K562 (cell line): ENCODE data around the gene VARS1. TPM values are rescaled to one million over a fixed set of nuclear protein-coding genes. Genes with fewer than 3 reads are reported as not detected.

Experiments used
- KDM1A ChIP-seq, 2 experiments: fragments of 450-650 bp; IDR thresholded peaks; 2 replicates each; pipeline ENCODE4 v1.6.1; 2016; ENCODE audit warnings: mild to moderate bottlenecking in 2 of 2
- MAZ ChIP-seq, 2 experiments: fragments of 450-650 bp in 1 of 2; sonication (generic) in 1 of 2; formaldehyde crosslinking; IDR thresholded peaks in 1 of 2; conservative IDR thresholded peaks in 1 of 2; 2 replicates each; pipeline versions ENCODE4 v1.4.0 to v1.5.0; 2020; ENCODE audit warnings: mild to moderate bottlenecking in 1 of 2, missing genetic modification reagents in 1 of 2
- NR1H2 ChIP-seq: sonication (generic); formaldehyde crosslinking; IDR thresholded peaks from 2 replicates; pipeline ENCODE4 v1.4.0; 2020; ENCODE audit warnings: mild to moderate bottlenecking, missing genetic modification reagents
- RERE ChIP-seq: sonication (generic); formaldehyde crosslinking; IDR thresholded peaks from 2 replicates; pipeline ENCODE4 v1.8.0; 2023; ENCODE audit warnings: missing genetic modification reagents, mild to moderate bottlenecking, borderline replicate concordance
- SNIP1 ChIP-seq: fragments of 450-650 bp; IDR thresholded peaks from 2 replicates; pipeline ENCODE4 v1.7.1; 2017; ENCODE audit warnings: low read depth, mild to moderate bottlenecking
- SNRNP70 ChIP-seq: fragments of 200-400 bp; formaldehyde crosslinking; optimal IDR thresholded peaks from 2 replicates; pipeline ENCODE3; 2017; ENCODE audit warnings: low read depth, low read length
- TCF7L2 ChIP-seq: fragments of 150-350 bp; IDR thresholded peaks from 2 replicates; pipeline ENCODE4 v1.6.1; 2016; ENCODE audit warnings: low read depth, mild to moderate bottlenecking, low read length, moderate library complexity
- TRIM24 ChIP-seq, 2 experiments: fragments of 450-650 bp; IDR thresholded peaks; 2 replicates each; pipeline ENCODE4 v1.6.1; 2016
- U2AF2 ChIP-seq: fragments of 200-400 bp; formaldehyde crosslinking; optimal IDR thresholded peaks from 2 replicates; pipeline ENCODE3; 2017; ENCODE audit warnings: low read depth, mild to moderate bottlenecking, low read length
- ZNF274 ChIP-seq: IDR thresholded peaks from 2 replicates; pipeline ENCODE4 v1.6.1; 2011; ENCODE audit warnings: low read depth, mild to moderate bottlenecking, low read length, moderate library complexity, borderline replicate concordance
- ZNF436 ChIP-seq: fragments of 250-450, 450-650 bp; sonication (Bioruptor Pico); formaldehyde crosslinking; IDR thresholded peaks from 2 replicates; pipeline ENCODE4 v1.7.0; 2020; ENCODE audit warnings: mild to moderate bottlenecking
- polyA plus RNA-seq, 8 experiments: library from polyadenylated mRNA; depleted of rRNA in 4 of 8; stranded (reverse) in 5 of 8; unstranded in 3 of 8; fragments of >200 nt; fragmentation: Nextera tagmentation in 2 of 8; fragmentation: Illumina TruSeq in 1 of 8; extraction: Ambion mirVana in 2 of 8; extraction: Trizol in 1 of 8; gene quantifications; 2 replicates each; pipeline versions ENCODE4 v1.2.1 to v1.2.3, GENCODE V29; 2011 to 2014; ENCODE audit warnings: inconsistent platforms in 1 of 8, missing spikeins in 1 of 8
- total RNA-seq, 7 experiments: library from RNA; depleted of rRNA in 6 of 7; stranded (reverse); fragments of >200 nt in 6 of 7; fragmentation: Illumina TruSeq in 2 of 7; extraction: Trizol in 2 of 7; gene quantifications; 2 replicates each; pipeline versions ENCODE4 v1.2.1 to v1.2.3, GENCODE V29; 2011 to 2021; ENCODE audit warnings: low replicate concordance in 1 of 7
- TF ChIP-seq, protein P1 (sequence below): fragments of 250-450 bp; sonication (Bioruptor Pico); IDR thresholded peaks from 2 replicates; pipeline ENCODE4 v1.5.0; 2021; ENCODE audit warnings: mild to moderate bottlenecking, borderline replicate concordance
- TF ChIP-seq, protein P2 (sequence below): fragments of 250-450 bp; sonication (Bioruptor Pico); IDR thresholded peaks from 2 replicates; pipeline ENCODE4 v1.8.0; 2021; ENCODE audit warnings: moderate library complexity, mild to moderate bottlenecking, inconsistent platforms
- TF ChIP-seq, protein P3 (sequence below): sonication (generic); formaldehyde crosslinking; IDR thresholded peaks from 2 replicates; pipeline ENCODE4 v1.8.0; 2023; ENCODE audit warnings: mild to moderate bottlenecking, missing genetic modification reagents

Gene VARS1
- total and polyA plus RNA-seq, 9 of the 15 experiments (the other 6 are each of a cell fraction or from before 2014, with no cell fraction given), result 2.9 to 488 (median 130) TPM

DNA sequence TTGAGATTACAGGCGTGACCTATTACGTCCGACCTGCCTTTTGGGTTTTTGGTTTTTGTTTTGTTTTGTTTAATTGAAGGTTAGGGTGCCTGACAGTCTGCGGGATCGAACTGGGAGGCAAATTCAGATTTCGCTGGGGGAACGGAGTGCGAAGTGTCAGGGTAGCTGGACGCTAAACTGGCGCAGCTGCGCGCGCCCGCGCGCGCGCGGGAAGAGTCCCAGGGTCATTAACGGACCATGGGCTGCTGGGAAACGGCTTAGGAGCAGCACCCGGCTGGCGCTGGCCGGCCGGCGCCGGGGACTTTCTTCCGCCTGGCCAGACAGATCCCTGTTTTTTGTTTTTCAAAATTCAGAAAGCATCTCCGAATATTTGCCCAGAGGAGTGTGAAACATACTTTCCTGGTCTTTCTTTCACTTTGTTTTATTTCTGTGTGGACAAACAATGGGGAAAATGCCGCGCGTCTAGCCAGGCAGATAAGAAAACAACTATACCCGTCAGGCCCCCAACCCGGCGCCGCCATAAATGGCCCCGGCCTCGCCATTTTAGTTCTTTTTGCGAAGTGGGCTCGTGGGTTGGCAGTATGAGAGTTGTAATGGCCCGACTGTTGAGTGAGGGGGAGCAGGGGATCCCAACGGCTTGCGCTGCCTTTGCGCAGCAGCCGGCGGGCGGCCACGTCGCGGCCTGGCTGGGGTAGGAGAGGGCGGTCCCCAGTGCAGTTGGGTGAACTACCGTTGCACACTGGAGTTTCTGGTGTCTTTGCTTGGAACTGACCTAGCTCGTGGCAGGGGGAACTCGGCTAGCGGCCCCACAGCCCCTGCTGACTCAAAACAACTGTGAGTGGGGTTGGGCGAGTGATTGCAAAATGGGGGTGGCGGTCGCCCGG, 39.1 kb upstream of the VARS1 start (continued):
- peak; percentile 47; the same call in 1 of the 2 replicates for TF ChIP-seq RERE (CRISPR knock-in tag)
- TF ChIP-seq ZNF436 (CRISPR knock-in tag), result peak; percentile 74; the same call in 1 of the 2 replicates
- TF ChIP-seq ZNF274, result no peak
- TF ChIP-seq U2AF2, result no peak
- peak; percentile 81 to 92 for TF ChIP-seq MAZ (CRISPR knock-in tag; conservative IDR thresholded peaks at IDR 0.05 in 1 of 2, IDR thresholded peaks at IDR 0.05 in 1 of 2)
- TF ChIP-seq NR1H2, result peak; percentile 96; the same call in 1 of the 2 replicates
- TF ChIP-seq SNIP1, result 0 out of 2 replicates have a peak, but pooled peaks have one; percentile 52
- no peak for TF ChIP-seq SNRNP70
- TF ChIP-seq, protein P1, sequence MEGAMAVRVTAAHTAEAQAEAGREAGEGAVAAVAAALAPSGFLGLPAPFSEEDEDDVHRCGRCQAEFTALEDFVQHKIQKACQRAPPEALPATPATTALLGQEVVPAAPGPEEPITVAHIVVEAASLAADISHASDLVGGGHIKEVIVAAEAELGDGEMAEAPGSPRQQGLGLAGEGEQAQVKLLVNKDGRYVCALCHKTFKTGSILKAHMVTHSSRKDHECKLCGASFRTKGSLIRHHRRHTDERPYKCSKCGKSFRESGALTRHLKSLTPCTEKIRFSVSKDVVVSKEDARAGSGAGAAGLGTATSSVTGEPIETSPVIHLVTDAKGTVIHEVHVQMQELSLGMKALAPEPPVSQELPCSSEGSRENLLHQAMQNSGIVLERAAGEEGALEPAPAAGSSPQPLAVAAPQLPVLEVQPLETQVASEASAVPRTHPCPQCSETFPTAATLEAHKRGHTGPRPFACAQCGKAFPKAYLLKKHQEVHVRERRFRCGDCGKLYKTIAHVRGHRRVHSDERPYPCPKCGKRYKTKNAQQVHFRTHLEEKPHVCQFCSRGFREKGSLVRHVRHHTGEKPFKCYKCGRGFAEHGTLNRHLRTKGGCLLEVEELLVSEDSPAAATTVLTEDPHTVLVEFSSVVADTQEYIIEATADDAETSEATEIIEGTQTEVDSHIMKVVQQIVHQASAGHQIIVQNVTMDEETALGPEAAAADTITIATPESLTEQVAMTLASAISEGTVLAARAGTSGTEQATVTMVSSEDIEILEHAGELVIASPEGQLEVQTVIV, result peak; percentile 79; the same call in 1 of the 2 replicates
- no peak; the same call in 1 of the 2 replicates for TF ChIP-seq TCF7L2
- no peak for TF ChIP-seq KDM1A (IDR thresholded peaks at IDR 0.05)
- TF ChIP-seq, protein P2, sequence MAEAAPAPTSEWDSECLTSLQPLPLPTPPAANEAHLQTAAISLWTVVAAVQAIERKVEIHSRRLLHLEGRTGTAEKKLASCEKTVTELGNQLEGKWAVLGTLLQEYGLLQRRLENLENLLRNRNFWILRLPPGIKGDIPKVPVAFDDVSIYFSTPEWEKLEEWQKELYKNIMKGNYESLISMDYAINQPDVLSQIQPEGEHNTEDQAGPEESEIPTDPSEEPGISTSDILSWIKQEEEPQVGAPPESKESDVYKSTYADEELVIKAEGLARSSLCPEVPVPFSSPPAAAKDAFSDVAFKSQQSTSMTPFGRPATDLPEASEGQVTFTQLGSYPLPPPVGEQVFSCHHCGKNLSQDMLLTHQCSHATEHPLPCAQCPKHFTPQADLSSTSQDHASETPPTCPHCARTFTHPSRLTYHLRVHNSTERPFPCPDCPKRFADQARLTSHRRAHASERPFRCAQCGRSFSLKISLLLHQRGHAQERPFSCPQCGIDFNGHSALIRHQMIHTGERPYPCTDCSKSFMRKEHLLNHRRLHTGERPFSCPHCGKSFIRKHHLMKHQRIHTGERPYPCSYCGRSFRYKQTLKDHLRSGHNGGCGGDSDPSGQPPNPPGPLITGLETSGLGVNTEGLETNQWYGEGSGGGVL (CRISPR knock-in tag), result no peak
- TF ChIP-seq TRIM24 (IDR thresholded peaks at IDR 0.05), result peak; percentile 83 to 91
- TF ChIP-seq, protein P3, sequence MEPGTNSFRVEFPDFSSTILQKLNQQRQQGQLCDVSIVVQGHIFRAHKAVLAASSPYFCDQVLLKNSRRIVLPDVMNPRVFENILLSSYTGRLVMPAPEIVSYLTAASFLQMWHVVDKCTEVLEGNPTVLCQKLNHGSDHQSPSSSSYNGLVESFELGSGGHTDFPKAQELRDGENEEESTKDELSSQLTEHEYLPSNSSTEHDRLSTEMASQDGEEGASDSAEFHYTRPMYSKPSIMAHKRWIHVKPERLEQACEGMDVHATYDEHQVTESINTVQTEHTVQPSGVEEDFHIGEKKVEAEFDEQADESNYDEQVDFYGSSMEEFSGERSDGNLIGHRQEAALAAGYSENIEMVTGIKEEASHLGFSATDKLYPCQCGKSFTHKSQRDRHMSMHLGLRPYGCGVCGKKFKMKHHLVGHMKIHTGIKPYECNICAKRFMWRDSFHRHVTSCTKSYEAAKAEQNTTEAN (CRISPR knock-in tag), result 0 out of 2 replicates have a peak, but pooled peaks have one; percentile 12
